Testis (tissue), 3 donors: ENCODE data around the gene CDRT4. TPM values are rescaled to one million over a fixed set of nuclear protein-coding genes. Genes with fewer than 3 reads are reported as not detected.
"Not testable (repeated sequence)": the region's sequence is repeated elsewhere in the genome, so short reads cannot be mapped to it uniquely, and the experiment has no call there.

Experiments
- DNase-seq: peaks from one replicate; pipeline ENCODE4 v3.0.0-alpha.2; 2019
- H3K27ac ChIP-seq, 2 donors: fragments of 200-600 bp; sonication (generic); one replicate each; pipeline ENCODE4 v1.5.1; 2019
- H3K27me3 ChIP-seq: fragments of 200-600 bp; sonication (generic); one replicate; pipeline ENCODE4 v1.5.1; 2019
- H3K36me3 ChIP-seq: fragments of 200-600 bp; sonication (generic); one replicate; pipeline ENCODE4 v1.5.1; 2017; ENCODE audit warnings: low read depth; ENCODE audit errors: missing control alignments
- H3K4me1 ChIP-seq: fragments of 200-600 bp; sonication (generic); one replicate; pipeline ENCODE4 v1.5.1; 2019
- H3K4me3 ChIP-seq, 2 donors: fragments of 200-600 bp; sonication (generic); one replicate each; pipeline ENCODE4 v1.5.1; 2017 to 2019
- H3K9me3 ChIP-seq: fragments of 200-600 bp; sonication (generic); one replicate; pipeline ENCODE4 v1.5.1; 2017
- POLR2A ChIP-seq: fragments of 450-650 bp; IDR thresholded peaks from one replicate; pipeline ENCODE4 v1.6.1; 2017; ENCODE audit warnings: antibody characterized with exemption, mild to moderate bottlenecking, moderate library complexity
- WGBS, 2 donors: methylation state at CpG; one replicate each; pipeline ENCODE4 v1.1.5; 2018; 5-methylcytosine and 5-hydroxymethylcytosine counted together
- intact Hi-C: fragments of 100-400 bp; cut with DNase I; formaldehyde crosslinking; loops from one replicate; pipeline ENCODE4 v1.15.1; 2023; ENCODE audit warnings: low total_unique reads
- polyA plus RNA-seq: library from polyadenylated mRNA; stranded (reverse); fragments of 350-450 nt; fragmentation: Illumina TruSeq; extraction: RNeasy Lipid Tissue Mini Kit (QIAGEN cat#74804); gene quantifications from one replicate; pipeline ENCODE4 v1.2.3, GENCODE V29; 2014; ENCODE audit warnings: low read depth, low replicate concordance; ENCODE audit not compliant: insufficient read depth
- total RNA-seq, 2 donors: library from RNA; depleted of rRNA; stranded (reverse); fragments of >200 nt; gene quantifications; one replicate each; pipeline ENCODE4 v1.2.3, GENCODE V29; 2016
- TF ChIP-seq, protein P1 (sequence below), 3 experiments: fragments of 450-650 bp in 2 of 3; fragments of 200-600 bp in 1 of 3; sonication (generic) in 1 of 3; IDR thresholded peaks; one replicate each; pipeline ENCODE4 v1.5.1; 2016 to 2019; ENCODE audit warnings: antibody characterized with exemption in 3 of 3, mild to moderate bottlenecking in 2 of 3, moderate library complexity in 1 of 3

The CDRT4 gene
- total and polyA plus RNA-seq, 3 donors from 2014 or later: 11.7 to 30.2 (median 28.3) TPM

DNA sequence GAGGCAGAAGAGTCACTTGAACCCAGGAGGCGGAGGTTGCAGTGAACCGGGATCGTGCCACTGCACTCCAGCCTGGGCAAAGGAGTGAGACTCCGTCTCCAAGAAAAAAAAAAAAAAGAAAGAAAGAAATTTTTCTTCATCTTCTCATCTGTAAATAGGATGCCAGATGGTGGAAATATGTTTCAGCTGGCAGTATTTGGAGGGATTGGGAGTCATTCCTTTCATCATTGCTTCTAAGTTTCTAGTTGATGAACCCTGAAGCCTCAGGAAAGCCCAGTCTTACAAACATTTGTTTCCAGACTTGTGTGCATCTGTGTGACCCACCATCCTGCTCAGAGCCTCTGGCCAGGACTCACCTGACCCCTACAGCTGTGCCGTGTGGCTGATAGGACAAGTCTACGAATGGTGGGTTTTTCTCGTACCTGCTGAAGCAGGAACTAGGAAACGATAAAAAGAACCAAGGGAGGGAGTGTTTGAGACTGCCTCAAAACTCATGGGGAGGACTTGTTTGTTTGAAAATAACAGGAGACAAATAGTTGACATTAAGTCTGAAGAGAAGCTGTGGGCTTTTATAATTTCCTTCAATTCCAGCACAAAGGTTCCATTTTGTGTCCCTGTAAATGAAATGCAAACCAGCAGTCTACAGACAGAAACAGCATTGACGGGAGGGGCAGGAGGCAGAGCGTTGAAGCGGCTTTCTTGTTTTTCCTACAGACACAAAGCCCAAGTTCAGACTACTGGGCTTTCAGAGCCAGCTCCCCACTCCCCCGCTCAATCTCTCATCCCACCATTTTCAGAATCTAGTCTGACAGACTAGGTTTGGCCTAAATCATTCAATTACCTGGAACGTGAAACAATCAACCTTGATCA is 24.9 kb downstream of the CDRT4 start:
- no peaks in the 10 kb centered on the region for H3K27me3 ChIP-seq
- H3K36me3 ChIP-seq: no peaks in the 10 kb centered on the region
- H3K4me1 ChIP-seq: no peaks in the 10 kb centered on the region
- no peaks in the 10 kb centered on the region for H3K9me3 ChIP-seq
- intact Hi-C loops: no loop called here
- WGBS, 2 donors: 94 to 96% methylated on average over 13 of the region's 13 CpGs
- TF ChIP-seq, protein P1, sequence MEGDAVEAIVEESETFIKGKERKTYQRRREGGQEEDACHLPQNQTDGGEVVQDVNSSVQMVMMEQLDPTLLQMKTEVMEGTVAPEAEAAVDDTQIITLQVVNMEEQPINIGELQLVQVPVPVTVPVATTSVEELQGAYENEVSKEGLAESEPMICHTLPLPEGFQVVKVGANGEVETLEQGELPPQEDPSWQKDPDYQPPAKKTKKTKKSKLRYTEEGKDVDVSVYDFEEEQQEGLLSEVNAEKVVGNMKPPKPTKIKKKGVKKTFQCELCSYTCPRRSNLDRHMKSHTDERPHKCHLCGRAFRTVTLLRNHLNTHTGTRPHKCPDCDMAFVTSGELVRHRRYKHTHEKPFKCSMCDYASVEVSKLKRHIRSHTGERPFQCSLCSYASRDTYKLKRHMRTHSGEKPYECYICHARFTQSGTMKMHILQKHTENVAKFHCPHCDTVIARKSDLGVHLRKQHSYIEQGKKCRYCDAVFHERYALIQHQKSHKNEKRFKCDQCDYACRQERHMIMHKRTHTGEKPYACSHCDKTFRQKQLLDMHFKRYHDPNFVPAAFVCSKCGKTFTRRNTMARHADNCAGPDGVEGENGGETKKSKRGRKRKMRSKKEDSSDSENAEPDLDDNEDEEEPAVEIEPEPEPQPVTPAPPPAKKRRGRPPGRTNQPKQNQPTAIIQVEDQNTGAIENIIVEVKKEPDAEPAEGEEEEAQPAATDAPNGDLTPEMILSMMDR (IDR thresholded peaks at IDR 0.05): no peak
- TF ChIP-seq POLR2A: no peak
- no peak for DNase-seq
- no peak overlapping the region for H3K4me3 ChIP-seq
- H3K27ac ChIP-seq: no peak overlapping the region

DNA sequence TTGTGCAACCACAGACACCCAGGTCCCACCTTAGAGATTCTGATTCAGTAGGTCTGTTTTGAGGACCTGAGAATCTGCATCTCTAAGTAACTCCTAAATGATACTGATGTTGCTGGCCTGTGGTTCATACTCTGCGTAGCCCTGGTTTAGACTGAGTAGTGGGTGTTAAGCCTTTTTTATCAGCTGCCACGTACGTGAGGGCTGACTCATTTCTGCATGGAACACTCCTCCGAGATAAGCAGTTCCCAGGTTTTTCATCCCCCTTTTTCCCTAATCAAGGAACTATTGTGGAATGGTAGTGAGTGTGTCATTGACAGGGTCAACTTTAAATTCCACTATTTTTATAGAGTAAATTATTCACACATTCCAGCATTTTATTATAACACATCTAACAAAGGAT is 26.1 kb downstream of the CDRT4 start:
- no peaks in the 10 kb centered on the region for H3K27me3 ChIP-seq
- H3K27ac ChIP-seq: no peak overlapping the region
- DNase-seq: no peak
- H3K4me1 ChIP-seq: peaks cover 4% of the 10 kb centered on the region
- no peak overlapping the region for H3K4me3 ChIP-seq
- 60 to 76% methylated on average over 4 of the region's 4 CpGs for WGBS, 2 donors
- H3K9me3 ChIP-seq: no peaks in the 10 kb centered on the region
- no peak for TF ChIP-seq POLR2A
- TF ChIP-seq, protein P1 (IDR thresholded peaks at IDR 0.05): no peak
- no peaks in the 10 kb centered on the region for H3K36me3 ChIP-seq
- intact Hi-C loops: no loop called here

DNA sequence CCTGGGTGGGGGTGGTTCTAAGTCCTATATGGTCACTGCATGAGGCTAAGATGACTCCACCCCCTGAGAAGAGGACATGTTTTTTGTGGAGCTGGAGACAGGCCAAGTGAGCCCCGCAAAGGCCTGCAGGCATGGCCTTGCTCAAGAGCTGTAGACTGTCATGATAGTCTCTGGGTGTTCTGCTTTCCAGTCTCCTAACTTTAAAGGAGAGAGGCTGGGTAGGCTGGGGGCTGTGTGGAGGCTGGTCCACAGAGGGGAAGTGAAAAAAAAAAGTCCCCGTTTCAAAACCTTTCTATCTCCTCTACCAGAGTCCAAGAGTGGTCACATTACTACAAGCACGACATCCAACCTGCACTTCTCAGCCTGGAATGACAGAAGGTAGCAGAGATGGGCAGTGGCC is 27.1 kb downstream of the CDRT4 start:
- Histone ChIP-seq H3K27ac (no peak overlapping the region), H3K36me3 (no peaks in the 10 kb centered on the region), H3K4me1 (peaks cover 6% of the 10 kb centered on the region), H3K27me3 (no peaks in the 10 kb centered on the region), H3K9me3 (no peaks in the 10 kb centered on the region), H3K4me3 (no peak overlapping the region)
- WGBS, 2 donors: 90 to 97% methylated on average over 3 of the region's 3 CpGs
- TF ChIP-seq, protein P1 (IDR thresholded peaks at IDR 0.05): no peak
- TF ChIP-seq POLR2A: no peak
- intact Hi-C loops: no loop called here
- no peak for DNase-seq

DNA sequence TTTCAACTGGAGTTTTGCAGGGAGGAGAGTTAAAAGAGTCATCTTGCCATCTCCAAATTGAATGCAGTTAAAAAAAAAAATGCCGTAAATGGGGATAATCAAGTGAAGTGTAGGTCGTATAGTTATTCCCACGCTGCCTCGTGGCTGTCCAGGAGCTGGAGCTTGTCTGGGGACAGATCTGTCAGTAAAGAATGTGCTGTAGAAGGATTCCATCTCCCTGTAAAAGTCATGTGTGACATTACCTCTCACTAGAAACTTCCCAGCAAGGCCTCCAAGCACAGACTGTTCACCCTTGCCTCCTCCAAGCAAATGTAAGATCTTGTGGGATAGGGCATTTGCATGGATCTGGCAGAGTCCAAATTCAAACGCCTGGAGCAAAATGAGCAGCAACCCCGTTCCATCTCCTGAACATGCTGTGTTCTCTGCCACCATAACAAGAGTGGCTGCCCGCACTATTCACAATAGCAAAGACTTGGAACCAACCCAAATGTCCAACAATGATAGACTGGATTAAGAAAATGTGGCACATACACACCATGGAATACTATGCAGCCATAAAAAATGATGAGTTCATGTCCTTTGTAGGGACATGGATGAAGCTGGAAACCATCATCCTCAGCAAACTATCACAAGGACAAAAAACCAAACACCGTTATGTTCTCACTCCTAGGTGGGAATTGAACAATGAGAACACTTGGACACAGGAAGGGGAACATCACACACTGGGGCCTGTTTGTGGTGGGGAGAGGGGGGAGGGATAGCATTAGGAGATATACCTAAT is 28.0 kb downstream of the CDRT4 start:
- H3K27me3 ChIP-seq, H3K27ac ChIP-seq, intact Hi-C loops, DNase-seq, H3K4me1 ChIP-seq, H3K4me3 ChIP-seq, H3K36me3 ChIP-seq, H3K9me3 ChIP-seq: not testable (repeated sequence)
- 88 to 95% methylated on average over 8 of the region's 8 CpGs for WGBS, 2 donors

DNA sequence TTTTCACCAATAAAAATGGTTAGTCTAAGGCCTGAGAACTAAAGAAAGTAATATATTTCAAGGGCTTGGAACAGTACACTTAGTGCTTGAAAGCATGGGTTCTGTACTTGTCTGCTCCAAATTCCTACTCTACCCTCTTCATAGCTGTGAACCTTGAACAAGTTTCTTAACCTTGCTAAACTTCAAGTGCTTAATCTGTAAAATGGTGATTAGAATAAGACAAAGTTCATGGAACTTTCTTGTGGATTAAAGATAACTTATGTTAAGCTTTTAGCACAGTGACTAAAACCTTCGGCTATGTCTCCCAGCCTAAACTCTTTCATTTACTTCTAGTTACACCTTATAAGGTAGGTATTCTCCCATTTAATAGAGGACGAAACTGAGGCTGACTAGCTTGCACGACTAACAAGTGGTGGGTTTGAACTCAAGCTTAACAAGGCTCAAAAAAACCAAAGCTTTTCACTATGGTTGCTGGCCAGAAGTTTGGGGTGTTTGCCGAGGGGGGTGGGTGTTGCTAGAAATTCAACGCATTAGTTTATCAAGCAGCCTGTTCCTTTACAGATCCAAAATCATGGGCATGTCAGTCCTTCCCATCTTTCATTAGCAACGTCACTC is 28.8 kb downstream of the CDRT4 start:
- WGBS, 2 donors: 85 to 92% methylated on average over 6 of the region's 6 CpGs
- Histone ChIP-seq H3K9me3 (no peaks in the 10 kb centered on the region), H3K4me3 (no peak overlapping the region), H3K27me3 (no peaks in the 10 kb centered on the region), H3K4me1 (peaks cover 6% of the 10 kb centered on the region), H3K36me3 (no peaks in the 10 kb centered on the region), H3K27ac (no peak overlapping the region)
- no peak for DNase-seq
- intact Hi-C loops: no loop called here
- TF ChIP-seq, protein P1 (IDR thresholded peaks at IDR 0.05): no peak
- TF ChIP-seq POLR2A: no peak
